Measurements from ENCODE around the gene ZNF821. TPM values are rescaled to one million over a fixed set of nuclear protein-coding genes. Genes with fewer than 3 reads are reported as not detected.

The ZNF821 gene
- total and polyA plus RNA-seq, 2 of the 8 experiments (the other 6 are each of a cell fraction or from before 2014, with no cell fraction given), result 9.5 to 14.1 TPM

DNA sequence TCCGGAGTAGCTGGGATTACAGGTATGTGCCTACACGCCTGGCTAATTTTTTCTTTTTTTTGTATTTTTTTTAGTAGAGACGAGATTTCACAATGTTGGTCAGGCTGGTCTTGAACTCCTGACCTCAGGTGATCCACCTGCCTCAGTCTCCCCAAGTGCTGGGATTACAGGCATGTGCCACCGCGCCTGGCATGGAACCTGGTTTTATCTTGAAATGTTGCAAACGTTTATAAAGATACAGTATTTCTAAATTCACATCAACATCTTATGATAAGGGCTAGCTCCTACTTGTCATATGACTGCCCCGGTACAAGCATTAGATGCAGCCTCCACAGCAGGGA, 9.9 kb upstream of the ZNF821 start:
- Histone ChIP-seq H2AK5ac (ENCODE audit: low read depth, low read length) (no peak overlapping the region), H2BK20ac (ENCODE audit: low read length) (no peak overlapping the region), H3K4me3 (ENCODE audit: extremely low read depth in 1 of 4, insufficient read depth in 2 of 4, low read depth in 3 of 4, low read length in 4 of 4) (peak overlapping the region; percentile 90 to 95 (median 94); a peak in 7 of 8 replicates), H3K14ac (ENCODE audit: insufficient read length) (no peak overlapping the region), H3K4me1 (replicated peaks in 1 of 4; ENCODE audit: control insufficient read depth in 3 of 4, insufficient read depth in 4 of 4, low read length in 3 of 4) (peaks cover 0 to 4% (median 0%) of the 10 kb centered on the region in 4 experiments; a peak in 1 of 7 replicates), H3K23ac (ENCODE audit: insufficient read length) (no peak overlapping the region), H3K36me3 (ENCODE audit: control insufficient read depth in 2 of 4, insufficient read depth in 4 of 4, low read length in 3 of 4) (peaks cover 0 to 6% (median 0%) of the 10 kb centered on the region in 4 experiments; a peak in 1 of 8 replicates), H3K18ac (ENCODE audit: extremely low read depth, low read length) (no peak overlapping the region), H3K27me3 (replicated peaks in 1 of 4; ENCODE audit: control insufficient read depth in 3 of 4, extremely low read depth in 1 of 4, insufficient read depth in 3 of 4, low read length in 3 of 4) (no peaks in the 10 kb centered on the region), H3K56ac (replicated peaks; ENCODE audit: insufficient read length, low read depth, low read length) (no peak overlapping the region), H2BK5ac (ENCODE audit: low read depth, low read length) (peak overlapping the region; percentile 99; the same call in 1 of the 2 replicates), H2BK120ac (replicated peaks; ENCODE audit: low read depth, low read length) (peak overlapping the region; percentile 64), H4K91ac (replicated peaks; ENCODE audit: insufficient read length, low read length) (no peak overlapping the region), H4K8ac (ENCODE audit: extremely low read depth, insufficient read depth, low read length) (no peak overlapping the region; the same call in 1 of the 2 replicates), H3K79me1 (ENCODE audit: low read depth, low read length) (no peaks in the 10 kb centered on the region), H3K4me2 (ENCODE audit: insufficient read depth in 1 of 2, low read depth in 2 of 2, low read length in 2 of 2) (peak overlapping the region; percentile 73 to 87), H4K5ac (ENCODE audit: insufficient read length, low read depth, low read length) (no peak overlapping the region), H3K79me2 (ENCODE audit: control insufficient read depth in 1 of 2, insufficient read depth in 2 of 2, low read length in 2 of 2) (peaks cover 26 to 36% of the 10 kb centered on the region in 2 experiments), H3K23me2 (ENCODE audit: low read depth, low read length) (peaks cover 10% of the 10 kb centered on the region; the same call in 1 of the 2 replicates), H3K4ac (replicated peaks; ENCODE audit: insufficient read length, low read depth, low read length) (peak overlapping the region; percentile 23), H2AFZ (ENCODE audit: low read length) (no peak overlapping the region), H3K9me3 (ENCODE audit: insufficient read depth in 2 of 2, low read depth in 1 of 2, low read length in 1 of 2) (no peaks in the 10 kb centered on the region), H3K9ac (replicated peaks in 1 of 4; ENCODE audit: extremely low read depth in 1 of 4, low read depth in 3 of 4, low read length in 3 of 4) (peak overlapping the region in 1 of 4 experiments; percentile 84; a peak in 2 of 7 replicates), H3K27ac (ENCODE audit: low read depth, low read length) (no peak overlapping the region), H2BK15ac (ENCODE audit: low read length) (no peak overlapping the region), H2BK12ac (ENCODE audit: low read depth, low read length) (no peak overlapping the region), H4K20me1 (replicated peaks in 1 of 2; ENCODE audit: control insufficient read depth in 1 of 2, insufficient read depth in 2 of 2, low read length in 2 of 2) (peaks cover 0 to 2% of the 10 kb centered on the region in 2 experiments)
- TF ChIP-seq SP1 (IDR thresholded peaks at IDR 0.05; ENCODE audit: low read depth, low read length), result no peak
- TF ChIP-seq CEBPB (IDR thresholded peaks at IDR 0.05; ENCODE audit: low read depth, low read length), result no peak
- no peak for TF ChIP-seq JUND (IDR thresholded peaks at IDR 0.05; ENCODE audit: low read length)
- TF ChIP-seq EGR1 (IDR thresholded peaks at IDR 0.05; ENCODE audit: borderline replicate concordance, low read depth, low read length), result no peak
- no peak for TF ChIP-seq HDAC6 (IDR thresholded peaks at IDR 0.05; ENCODE audit: low read depth, low read length)
- TF ChIP-seq RBBP5 (IDR thresholded peaks at IDR 0.05; ENCODE audit: borderline replicate concordance, low read depth, low read length), result no peak
- no peak for TF ChIP-seq HDAC2 (IDR thresholded peaks at IDR 0.05; ENCODE audit: borderline replicate concordance in 1 of 2, low read depth in 2 of 2, low read length in 2 of 2)
- no peak for TF ChIP-seq KDM1A (IDR thresholded peaks at IDR 0.05; ENCODE audit: borderline replicate concordance, low read length)
- no peak for TF ChIP-seq RFX5 (IDR thresholded peaks at IDR 0.05; ENCODE audit: borderline replicate concordance, low read depth, low read length)
- no peak for TF ChIP-seq SAP30 (IDR thresholded peaks at IDR 0.05; ENCODE audit: insufficient read depth, insufficient replicate concordance, low read length)
- ChIA-PET CTCF (ENCODE audit: partially characterized antibody) (interaction anchor here (0.6 to 4.4 kb wide), 4 partner anchors 11 to 25 kb away, joined by 3 to 25 read pairs (median 3); partner anchors contain the start of gene ZNF821), POLR2A (ENCODE audit: partially characterized antibody) (interaction anchor here (1.0 to 5.8 kb wide), 7 partner anchors 9 to 199 kb away, joined by 3 to 70 read pairs (median 7); partner anchors contain the start of genes AP1G1, DHX38, TXNL4B and ZNF821)
- FAIRE-seq, result no peak
- no peak for DNase-seq (ENCODE audit: low read depth in 1 of 2, low spot score in 2 of 2)
- WGBS, 2 experiments (ENCODE audit: extremely low coverage in 1 of 2, insufficient coverage in 1 of 2, insufficient read length in 1 of 2, insufficient replicate concordance in 2 of 2, low coverage in 1 of 2, low lambda C conversion rate in 2 of 2, missing lambda C conversion rate in 1 of 2), result 65% methylated on average over 7 of the region's 7 CpGs; no CpG with 5 or more reads in 1 of the 2 experiments
